Measurements from ENCODE around the gene CCL11.
A peak's percentile ranks its signal among the peaks of the same experiment; 100 is the strongest.

The CCL11 gene

DNA sequence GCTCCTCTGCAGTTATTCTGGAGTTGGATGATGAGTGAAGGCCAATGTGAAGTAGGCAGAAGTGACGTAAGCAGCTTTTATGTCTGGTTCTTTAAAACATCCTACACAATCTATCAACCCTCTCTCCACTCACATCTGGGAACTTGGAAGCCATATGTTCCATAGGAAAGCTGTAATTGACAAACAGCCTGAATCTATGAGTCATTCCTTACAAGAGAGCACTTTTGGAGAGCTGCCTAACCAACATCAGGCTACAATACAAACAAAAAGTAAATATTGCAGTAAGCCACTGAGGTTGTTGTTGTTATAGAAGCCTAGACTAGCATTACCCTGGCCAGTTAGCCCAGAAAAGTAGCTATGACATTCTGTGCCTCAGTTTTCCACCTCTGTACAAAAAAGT, 9.7 kb upstream of the CCL11 start:
- no peak for DNase-seq (ENCODE audit: low spot score)
- Mint-ChIP-seq H3K27me3 (ENCODE audit: low read depth) (peaks cover 41% of the 10 kb centered on the region), H3K4me1 (ENCODE audit: low read depth) (no peaks in the 10 kb centered on the region)

DNA sequence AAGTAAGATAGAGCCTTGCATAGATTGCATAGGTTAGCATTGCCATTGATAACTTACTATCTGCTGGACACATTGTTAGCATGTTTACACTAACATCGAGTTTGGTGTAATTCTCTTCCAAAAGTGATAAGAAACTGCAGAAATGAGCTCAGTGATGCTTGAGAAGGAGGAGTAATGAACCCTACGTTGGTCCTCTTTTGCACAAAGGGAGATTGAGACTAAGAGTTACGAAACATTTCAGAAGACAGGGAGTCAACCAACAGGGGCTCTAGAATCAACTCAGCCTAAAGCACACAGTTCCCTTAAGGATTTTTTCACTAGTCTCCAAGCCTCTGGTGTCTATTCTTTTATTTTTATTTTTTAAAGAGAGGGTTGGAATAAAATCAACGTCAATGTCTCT, 8.7 kb upstream of the CCL11 start:
- Mint-ChIP-seq H3K4me3 (no peak overlapping the region), H3K36me3 (ENCODE audit: low read depth) (no peaks in the 10 kb centered on the region), H3K4me1 (ENCODE audit: low read depth) (no peaks in the 10 kb centered on the region), H3K9me3 (no peaks in the 10 kb centered on the region), H3K27ac (no peak overlapping the region), H3K27me3 (ENCODE audit: low read depth) (peaks cover 40% of the 10 kb centered on the region)
- no peak for DNase-seq (ENCODE audit: low spot score)

More for the DNA sequence above, 9.7 kb upstream of the CCL11 start:
- Mint-ChIP-seq H3K36me3 (ENCODE audit: low read depth) (no peaks in the 10 kb centered on the region), H3K27ac (no peak overlapping the region), H3K9me3 (no peaks in the 10 kb centered on the region), H3K4me3 (no peak overlapping the region)

DNA sequence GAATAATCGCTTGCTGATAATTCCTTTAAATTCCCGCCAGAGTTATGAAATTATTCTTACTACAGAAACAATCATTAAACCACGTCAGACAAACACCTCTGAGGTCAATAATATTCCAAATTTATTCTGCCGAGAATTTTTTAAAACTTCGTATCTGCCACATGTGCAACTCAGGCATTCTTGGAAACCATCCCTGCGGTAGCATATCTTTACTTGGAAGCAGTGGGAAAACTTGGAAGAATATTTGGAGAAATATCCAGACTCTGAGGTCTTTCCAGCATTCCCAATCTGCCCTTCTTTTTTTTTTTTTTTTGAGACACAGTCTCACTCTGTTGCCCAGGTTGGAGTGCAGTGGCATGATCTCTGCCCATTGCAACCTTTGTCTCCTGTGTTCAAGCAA, 2.0 kb upstream of the CCL11 start:
- H3K27ac Mint-ChIP-seq, result no peak overlapping the region
- no peaks in the 10 kb centered on the region for H3K4me1 Mint-ChIP-seq (ENCODE audit: low read depth)
- no peak for DNase-seq (ENCODE audit: low spot score)
- H3K27me3 Mint-ChIP-seq (ENCODE audit: low read depth), result peaks cover 29% of the 10 kb centered on the region
- H3K4me3 Mint-ChIP-seq, result no peak overlapping the region
- no peaks in the 10 kb centered on the region for H3K9me3 Mint-ChIP-seq
- no peaks in the 10 kb centered on the region for H3K36me3 Mint-ChIP-seq (ENCODE audit: low read depth)

DNA sequence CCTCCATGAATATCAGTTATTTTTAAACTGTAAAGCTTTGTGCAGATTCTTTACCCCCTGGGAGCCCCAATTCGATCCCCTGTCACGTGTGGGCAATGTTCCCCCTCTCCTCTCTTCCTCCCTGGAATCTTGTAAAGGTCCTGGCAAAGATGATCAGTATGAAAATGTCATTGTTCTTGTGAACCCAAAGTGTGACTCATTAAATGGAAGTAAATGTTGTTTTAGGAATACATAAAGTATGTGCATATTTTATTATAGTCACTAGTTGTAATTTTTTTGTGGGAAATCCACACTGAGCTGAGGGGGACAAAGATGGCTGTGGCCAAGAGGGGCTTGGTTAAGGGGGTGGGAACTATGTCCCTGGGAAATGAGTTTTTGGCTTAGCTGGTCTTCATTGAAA, 2.3 kb downstream of the CCL11 start:
- peaks cover 13% of the 10 kb centered on the region for H3K27me3 Mint-ChIP-seq (ENCODE audit: low read depth)
- H3K9me3 Mint-ChIP-seq, result no peaks in the 10 kb centered on the region
- no peaks in the 10 kb centered on the region for H3K36me3 Mint-ChIP-seq (ENCODE audit: low read depth)
- H3K4me3 Mint-ChIP-seq, result no peak overlapping the region
- no peaks in the 10 kb centered on the region for H3K4me1 Mint-ChIP-seq (ENCODE audit: low read depth)
- DNase-seq (ENCODE audit: low spot score), result no peak
- H3K27ac Mint-ChIP-seq, result no peak overlapping the region

DNA sequence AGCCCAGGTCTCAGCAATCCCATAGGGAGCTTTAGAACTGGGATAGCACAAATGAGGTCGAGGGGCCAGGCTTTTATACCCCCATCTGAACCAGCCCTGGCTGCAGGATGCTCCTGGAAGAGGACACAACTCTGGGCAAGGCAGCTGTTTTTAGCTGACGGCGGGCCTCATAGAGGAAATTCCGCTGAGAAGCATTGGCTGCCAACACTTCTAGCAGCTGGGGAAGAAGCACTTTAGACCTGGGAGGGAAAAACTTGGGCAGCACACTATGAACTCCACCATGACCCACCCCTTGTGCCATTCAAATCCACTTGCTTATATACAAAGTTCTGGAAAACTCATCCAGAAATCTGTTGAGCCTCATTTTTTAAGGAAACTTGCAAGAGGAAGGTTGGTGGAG, 5.0 kb downstream of the CCL11 start:
- no peaks in the 10 kb centered on the region for H3K36me3 Mint-ChIP-seq (ENCODE audit: low read depth)
- no peaks in the 10 kb centered on the region for H3K4me1 Mint-ChIP-seq (ENCODE audit: low read depth)
- no peak for DNase-seq (ENCODE audit: low spot score)
- H3K9me3 Mint-ChIP-seq, result no peaks in the 10 kb centered on the region
- no peak overlapping the region for H3K27ac Mint-ChIP-seq
- no peak overlapping the region for H3K4me3 Mint-ChIP-seq
- H3K27me3 Mint-ChIP-seq (ENCODE audit: low read depth), result peaks cover 13% of the 10 kb centered on the region

DNA sequence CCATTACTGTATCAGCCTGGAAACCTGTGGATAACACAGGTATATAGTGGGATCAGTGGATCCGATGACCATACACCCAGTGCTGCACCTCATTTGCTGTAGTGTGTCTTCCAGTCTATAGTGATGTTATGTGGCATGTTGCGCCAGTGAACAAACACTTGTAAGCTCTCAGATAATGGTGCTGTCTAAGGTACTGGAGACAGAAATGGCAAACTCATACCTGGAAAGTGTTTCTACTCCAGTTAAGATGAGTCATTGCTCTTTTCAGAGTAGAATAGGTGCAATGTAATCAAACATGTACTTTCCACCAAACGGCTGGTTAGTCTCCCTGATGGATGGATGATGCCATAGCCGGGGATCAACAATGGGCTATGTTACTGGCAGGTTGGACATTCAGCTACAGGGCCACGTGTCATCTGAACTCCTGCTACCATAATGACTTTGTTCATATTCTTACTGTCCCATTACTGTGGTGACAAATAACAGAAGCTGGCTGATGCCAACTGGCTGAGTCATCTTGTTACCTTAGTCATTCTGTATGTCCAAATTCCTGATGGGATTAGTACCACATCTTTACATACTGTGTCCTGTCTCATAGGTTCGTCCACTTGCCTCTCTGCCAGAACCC, 6.3 kb downstream of the CCL11 start:
- H3K4me3 Mint-ChIP-seq, result no peak overlapping the region
- peaks cover 11% of the 10 kb centered on the region for H3K27me3 Mint-ChIP-seq (ENCODE audit: low read depth)
- no peaks in the 10 kb centered on the region for H3K36me3 Mint-ChIP-seq (ENCODE audit: low read depth)
- H3K4me1 Mint-ChIP-seq (ENCODE audit: low read depth), result no peaks in the 10 kb centered on the region
- H3K9me3 Mint-ChIP-seq, result no peaks in the 10 kb centered on the region
- H3K27ac Mint-ChIP-seq, result no peak overlapping the region
- no peak for DNase-seq (ENCODE audit: low spot score)

DNA sequence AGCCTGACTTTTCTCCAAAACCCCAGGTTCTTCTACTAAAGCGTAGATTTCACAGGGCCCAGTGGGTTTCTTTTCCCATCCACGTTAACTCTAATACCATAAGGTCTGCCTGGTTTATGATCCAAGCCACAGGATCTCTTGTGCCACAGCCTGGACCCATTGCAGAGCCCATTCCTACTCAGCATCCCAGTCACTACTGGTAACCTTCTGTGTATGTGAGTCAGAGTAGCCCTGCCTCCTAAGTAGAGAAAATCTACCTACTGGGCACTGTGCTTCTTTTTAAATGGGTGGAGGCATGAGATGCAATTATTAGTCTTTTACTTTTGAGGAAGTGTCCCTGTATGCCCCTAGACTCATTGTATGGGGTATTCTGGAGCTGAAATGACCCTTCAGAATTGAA, 13.5 kb downstream of the CCL11 start:
- H3K9me3 Mint-ChIP-seq, result no peaks in the 10 kb centered on the region
- DNase-seq (ENCODE audit: low spot score), result no peak
- peaks cover 5% of the 10 kb centered on the region for H3K4me1 Mint-ChIP-seq (ENCODE audit: low read depth)
- peaks cover 15% of the 10 kb centered on the region for H3K27me3 Mint-ChIP-seq (ENCODE audit: low read depth)
- H3K36me3 Mint-ChIP-seq (ENCODE audit: low read depth), result no peaks in the 10 kb centered on the region
- H3K27ac Mint-ChIP-seq, result no peak overlapping the region
- H3K4me3 Mint-ChIP-seq, result no peak overlapping the region

DNA sequence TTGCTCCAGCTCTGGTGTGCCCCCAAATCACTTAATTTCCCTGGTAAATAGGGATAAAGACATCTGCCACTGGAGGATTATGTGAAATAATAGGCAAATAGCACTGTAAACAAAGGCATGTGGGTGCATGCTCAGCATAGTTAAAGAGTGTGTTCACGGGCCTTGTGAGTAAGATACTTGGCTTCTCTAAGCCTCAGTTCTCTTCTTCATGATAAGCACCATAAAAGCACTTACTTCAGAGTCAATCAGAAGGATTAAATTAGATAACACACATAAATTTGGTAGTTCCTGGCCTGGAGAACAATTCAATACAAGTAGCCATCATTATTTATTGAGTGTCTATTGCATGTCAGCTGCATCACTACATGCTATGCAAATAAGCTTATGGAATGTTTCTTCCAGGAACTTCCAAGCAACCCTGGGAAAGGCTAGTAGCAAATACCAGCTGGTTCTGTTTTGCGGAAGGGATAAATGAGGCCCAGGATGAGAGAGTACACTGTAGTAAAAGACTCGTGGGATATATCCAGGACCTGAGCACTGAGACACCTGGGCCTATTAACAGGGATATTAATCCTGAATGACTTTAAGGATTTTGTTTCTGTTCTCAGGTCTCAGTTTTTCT, 14.5 kb downstream of the CCL11 start:
- Mint-ChIP-seq H3K4me3 (no peak overlapping the region), H3K4me1 (ENCODE audit: low read depth) (peaks cover 5% of the 10 kb centered on the region), H3K9me3 (no peaks in the 10 kb centered on the region), H3K27me3 (ENCODE audit: low read depth) (peaks cover 15% of the 10 kb centered on the region), H3K27ac (no peak overlapping the region), H3K36me3 (ENCODE audit: low read depth) (no peaks in the 10 kb centered on the region)
- no peak for DNase-seq (ENCODE audit: low spot score)

DNA sequence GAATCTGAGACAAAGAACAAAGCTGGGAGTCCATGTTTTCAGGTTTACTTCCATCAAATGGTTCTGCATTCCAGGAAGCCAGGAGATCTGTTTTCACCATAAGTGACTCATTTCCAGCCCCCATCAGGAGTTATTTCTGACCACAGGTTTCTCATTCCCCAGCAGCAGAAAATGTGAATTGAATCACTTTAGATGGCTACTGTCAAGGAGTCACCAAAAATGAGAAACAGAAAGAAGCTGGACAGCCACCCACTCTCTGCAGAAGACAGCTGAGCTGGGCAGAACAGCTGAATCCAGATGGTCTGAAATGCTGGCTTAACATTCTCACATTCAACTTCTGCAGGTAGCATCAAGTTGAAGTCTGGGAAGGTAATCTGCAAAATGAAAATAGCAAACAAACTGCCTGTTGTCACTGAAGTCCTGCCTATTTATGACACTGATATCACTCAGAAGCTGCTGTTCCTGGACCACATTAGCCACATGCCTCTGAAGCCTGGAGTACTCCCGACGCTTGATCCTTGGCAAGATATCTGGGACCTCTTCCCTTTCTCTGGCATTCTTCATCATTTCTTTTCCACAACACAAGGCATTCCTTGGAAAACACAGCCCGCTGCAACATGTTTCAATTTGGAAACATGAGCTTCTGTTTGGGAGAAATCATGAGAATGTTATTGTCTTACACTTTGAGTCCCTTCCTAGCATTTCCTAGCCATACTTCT, 15.3 kb downstream of the CCL11 start:
- H3K4me3 Mint-ChIP-seq, result no peak overlapping the region
- H3K27me3 Mint-ChIP-seq (ENCODE audit: low read depth), result peaks cover 15% of the 10 kb centered on the region
- no peak overlapping the region for H3K27ac Mint-ChIP-seq
- peak; percentile 9 for DNase-seq (ENCODE audit: low spot score)
- peaks cover 5% of the 10 kb centered on the region for H3K4me1 Mint-ChIP-seq (ENCODE audit: low read depth)
- H3K36me3 Mint-ChIP-seq (ENCODE audit: low read depth), result no peaks in the 10 kb centered on the region
- H3K9me3 Mint-ChIP-seq, result no peaks in the 10 kb centered on the region

DNA sequence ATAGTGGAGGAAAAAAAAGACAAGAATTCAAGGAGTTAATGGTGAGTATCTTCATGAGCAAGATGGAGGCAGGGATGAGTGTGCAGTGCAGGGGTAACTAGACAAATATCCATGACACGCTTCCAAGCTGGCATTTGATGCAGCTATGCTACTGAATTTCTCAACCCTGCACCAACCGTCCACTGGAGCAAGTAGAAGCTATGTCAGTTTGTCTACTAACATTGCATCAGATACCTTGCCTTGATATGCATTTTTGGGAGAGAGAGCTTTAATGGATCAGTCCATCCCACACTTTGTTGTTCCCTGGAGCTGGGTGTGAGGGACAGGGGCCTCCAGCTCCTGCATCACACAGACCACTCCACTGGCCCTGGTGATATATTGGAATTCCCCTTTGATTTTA, 16.4 kb downstream of the CCL11 start:
- no peak for DNase-seq (ENCODE audit: low spot score)
- H3K27me3 Mint-ChIP-seq (ENCODE audit: low read depth), result peaks cover 18% of the 10 kb centered on the region
- peaks cover 5% of the 10 kb centered on the region for H3K4me1 Mint-ChIP-seq (ENCODE audit: low read depth)
- no peaks in the 10 kb centered on the region for H3K9me3 Mint-ChIP-seq
- H3K36me3 Mint-ChIP-seq (ENCODE audit: low read depth), result no peaks in the 10 kb centered on the region
- no peak overlapping the region for H3K27ac Mint-ChIP-seq
- H3K4me3 Mint-ChIP-seq, result no peak overlapping the region

DNA sequence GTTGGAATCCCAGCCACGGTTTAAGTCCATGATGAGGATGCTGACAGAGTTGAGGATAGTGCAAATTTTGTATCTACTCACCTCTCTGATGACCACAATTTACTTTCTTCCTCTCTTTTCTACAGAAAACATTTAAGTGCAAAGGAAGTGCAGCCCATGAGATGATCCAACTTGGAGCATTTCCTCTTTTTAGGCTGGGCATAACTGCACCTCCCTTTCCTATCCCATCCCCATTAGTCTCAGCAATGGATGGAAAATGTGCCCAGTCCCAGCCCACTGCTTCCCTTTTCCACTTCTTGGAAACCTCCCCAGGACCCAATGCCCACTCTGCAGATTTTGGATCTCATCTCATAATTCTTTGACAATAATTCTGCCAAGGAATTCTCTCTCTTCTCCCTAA, 17.1 kb downstream of the CCL11 start:
- peaks cover 7% of the 10 kb centered on the region for H3K4me1 Mint-ChIP-seq (ENCODE audit: low read depth)
- no peak for DNase-seq (ENCODE audit: low spot score)
- H3K27me3 Mint-ChIP-seq (ENCODE audit: low read depth), result peaks cover 19% of the 10 kb centered on the region
- H3K9me3 Mint-ChIP-seq, result no peaks in the 10 kb centered on the region
- H3K27ac Mint-ChIP-seq, result no peak overlapping the region
- no peaks in the 10 kb centered on the region for H3K36me3 Mint-ChIP-seq (ENCODE audit: low read depth)
- no peak overlapping the region for H3K4me3 Mint-ChIP-seq

DNA sequence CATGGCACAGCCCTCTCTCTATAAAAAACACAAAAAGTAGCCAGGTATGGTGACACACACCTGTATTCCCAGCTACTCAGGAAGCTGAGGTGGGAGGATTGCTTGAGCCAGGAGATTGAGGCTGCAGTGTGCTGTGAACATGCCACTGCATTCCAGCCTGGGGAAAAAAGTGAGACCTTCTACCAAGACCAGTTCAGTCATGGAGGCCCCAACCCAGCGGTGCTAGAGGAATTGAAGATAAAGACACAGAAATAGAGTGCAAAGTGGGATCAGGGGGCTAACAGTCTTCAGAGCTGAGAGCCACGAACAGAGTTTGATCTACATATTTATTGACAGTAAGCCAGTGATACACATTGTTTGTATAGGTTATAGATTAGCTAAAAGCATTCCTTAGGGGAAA, 18.1 kb downstream of the CCL11 start:
- H3K4me1 Mint-ChIP-seq (ENCODE audit: low read depth), result peaks cover 7% of the 10 kb centered on the region
- no peak for DNase-seq (ENCODE audit: low spot score)
- no peaks in the 10 kb centered on the region for H3K9me3 Mint-ChIP-seq
- no peak overlapping the region for H3K4me3 Mint-ChIP-seq
- H3K27ac Mint-ChIP-seq, result no peak overlapping the region
- peaks cover 15% of the 10 kb centered on the region for H3K27me3 Mint-ChIP-seq (ENCODE audit: low read depth)
- H3K36me3 Mint-ChIP-seq (ENCODE audit: low read depth), result no peaks in the 10 kb centered on the region

DNA sequence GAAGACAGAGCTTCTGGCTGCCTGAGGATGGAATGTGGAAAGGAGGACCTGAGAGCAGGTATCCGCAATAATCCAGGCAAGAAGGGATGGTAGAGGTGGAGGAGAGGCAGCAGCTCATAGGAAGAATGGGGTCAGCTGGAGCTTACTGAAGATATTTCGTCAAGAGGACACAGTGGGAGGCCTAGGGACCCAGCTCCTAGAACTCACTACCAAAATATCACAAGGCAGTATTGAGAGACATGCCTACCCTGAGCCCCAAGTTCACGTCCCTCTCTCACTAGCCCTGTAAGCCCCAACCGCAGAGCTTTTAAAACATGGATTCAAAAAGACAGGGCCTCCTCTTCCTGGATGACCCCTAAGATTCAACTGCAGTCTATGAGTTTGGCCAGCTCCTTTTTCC, 19.5 kb downstream of the CCL11 start:
- Mint-ChIP-seq H3K4me1 (ENCODE audit: low read depth) (peaks cover 7% of the 10 kb centered on the region), H3K36me3 (ENCODE audit: low read depth) (no peaks in the 10 kb centered on the region), H3K27ac (no peak overlapping the region), H3K4me3 (no peak overlapping the region), H3K9me3 (no peaks in the 10 kb centered on the region), H3K27me3 (ENCODE audit: low read depth) (peaks cover 14% of the 10 kb centered on the region)
- DNase-seq (ENCODE audit: low spot score), result no peak

DNA sequence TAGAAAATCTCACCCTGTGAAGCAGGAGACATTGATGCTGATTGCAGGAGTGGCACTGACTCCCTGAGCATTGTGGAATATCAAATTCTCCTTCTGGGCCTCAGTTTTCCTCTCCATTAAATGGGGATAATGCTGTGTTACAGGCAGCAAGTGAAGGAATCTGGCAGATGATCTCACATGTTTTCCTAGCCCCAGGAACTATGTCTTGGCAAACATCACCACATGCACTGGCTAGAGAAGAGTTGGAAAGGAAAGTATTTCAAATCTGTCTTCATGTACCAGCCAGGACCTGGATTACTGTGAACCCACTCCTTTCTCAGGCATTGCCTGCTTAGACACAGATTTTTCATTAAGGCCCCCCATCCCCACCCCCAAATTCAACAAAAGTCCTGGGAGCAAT, 20.1 kb downstream of the CCL11 start:
- Mint-ChIP-seq H3K27me3 (ENCODE audit: low read depth) (peaks cover 17% of the 10 kb centered on the region), H3K9me3 (no peaks in the 10 kb centered on the region), H3K36me3 (ENCODE audit: low read depth) (no peaks in the 10 kb centered on the region), H3K4me3 (no peak overlapping the region), H3K4me1 (ENCODE audit: low read depth) (peaks cover 7% of the 10 kb centered on the region), H3K27ac (no peak overlapping the region)
- no peak for DNase-seq (ENCODE audit: low spot score)

Measured in T-helper 2 cell treated with Interferon-gamma antibody and Interleukin-4, amounts not matched to agents 5 μg/mL and 100 μg/mL, for 36 hours (primary cell).